ENCODE measurements around the gene AMACR. TPM values are rescaled to one million over a fixed set of nuclear protein-coding genes. Genes with fewer than 3 reads are reported as not detected.

AMACR gene
- total and polyA plus RNA-seq, 9 of the 15 experiments (the other 6 are each of a cell fraction or from before 2014, with no cell fraction given): 0.72 to 4.6 (median 4.0) TPM

GRCh38 chr5:33937017-33937706 is 70.7 kb downstream of the AMACR start:
- H4K20me1 ChIP-seq (replicated peaks; ENCODE audit: control insufficient read depth, insufficient read depth, low read length): no peaks in the 10 kb centered on the region
- no peak overlapping the region for H3K4me2 ChIP-seq (ENCODE audit: insufficient read depth, low read length)
- no peak overlapping the region for H2AFZ ChIP-seq (ENCODE audit: low read depth, low read length)
- TF ChIP-seq HNRNPUL1 (IDR thresholded peaks at IDR 0.05; ENCODE audit: low read length) (no peak), THRA (IDR thresholded peaks at IDR 0.05) (no peak), KDM5B (IDR thresholded peaks at IDR 0.05; ENCODE audit: insufficient replicate concordance, low read depth, low read length) (no peak), TCF15 (CRISPR knock-in tag; IDR thresholded peaks at IDR 0.05) (no peak), KDM1A (IDR thresholded peaks at IDR 0.05) (no peak), E2F1 (CRISPR knock-in tag; IDR thresholded peaks at IDR 0.05) (no peak), ZNF699 (CRISPR knock-in tag; IDR thresholded peaks at IDR 0.05; ENCODE audit: insufficient replicate concordance) (no peak)
- H3K79me2 ChIP-seq (ENCODE audit: control insufficient read depth, insufficient read depth, low read length): no peaks in the 10 kb centered on the region
- H3K4me1 ChIP-seq (replicated peaks in 1 of 2; ENCODE audit: control insufficient read depth in 2 of 2, insufficient read depth in 2 of 2, low read length in 2 of 2): peaks cover 0 to 18% of the 10 kb centered on the region in 2 experiments; a peak in 2 of 5 replicates
- H3K4me3 ChIP-seq: no peak overlapping the region
- ChIA-PET CTCF (ENCODE audit: low intra/inter-chr PET ratio) (interaction anchor here (3.3 kb wide), 1 partner anchor 501 kb away, joined by 20 read pairs; no protein-coding TSS in a partner anchor), POLR2A (no interaction called here)
- intact Hi-C loops (cut with micrococcal nuclease): no loop called here
- 7% methylated on average over 52 of the region's 54 CpGs for WGBS (ENCODE audit: insufficient coverage, low coverage, missing lambda C conversion rate)
- no peaks in the 10 kb centered on the region for H3K36me3 ChIP-seq (ENCODE audit: control insufficient read depth, insufficient read depth, low read length)
- no peak overlapping the region for H3K27ac ChIP-seq (ENCODE audit: extremely low read depth, low read depth, low read length)
- no peaks in the 10 kb centered on the region for H3K9me1 ChIP-seq (ENCODE audit: control insufficient read depth, insufficient read depth, low read length)
- ATAC-seq (no peak), FAIRE-seq (no peak), DNase-seq (ENCODE audit: extremely low read depth in 1 of 4, low spot score in 3 of 4) (peak in 1 of 4 experiments; percentile 3)
- in situ Hi-C loops (cut with MboI): no loop called here
- no peak overlapping the region for H3K9ac ChIP-seq (ENCODE audit: insufficient read depth in 1 of 2, low read depth in 2 of 2, low read length in 2 of 2)
- no peaks in the 10 kb centered on the region for H3K9me3 ChIP-seq (replicated peaks; ENCODE audit: control insufficient read depth, insufficient read depth, low read depth, low read length)
- H3K27me3 ChIP-seq (ENCODE audit: control insufficient read depth in 2 of 2, insufficient read depth in 2 of 2, low read length in 2 of 2): peaks cover 14 to 36% of the 10 kb centered on the region in 2 experiments
- BruUV-seq (replicated peaks): no TSS peak

All from K562 (cell line).